Measurements from ENCODE around the gene CPA3. TPM values are rescaled to one million over a fixed set of nuclear protein-coding genes. Genes with fewer than 3 reads are reported as not detected.

CPA3 gene
- total RNA-seq, 1 experiment from 2014 or later: not detected

GRCh38 chr3:148916132-148916531, 51.0 kb downstream of the CPA3 start:
- H3K36me3 ChIP-seq (ENCODE audit: insufficient read depth, low read length, poor library complexity, severe bottlenecking): no peaks in the 10 kb centered on the region
- ChIA-PET CTCF (no interaction called here), POLR2A (ENCODE audit: low non-redundant PET) (interaction anchor here (0.6 kb wide), 1 partner anchor 1621 kb away, joined by 3 read pairs; no protein-coding TSS in a partner anchor)
- DNase-seq (ENCODE audit: low spot score): no peak
- no peak overlapping the region for H3K4me3 ChIP-seq (ENCODE audit: low read depth, low read length, poor library complexity, severe bottlenecking)
- no peak overlapping the region for H3K27ac ChIP-seq (ENCODE audit: low read depth, low read length, poor library complexity, severe bottlenecking)
- TF ChIP-seq CTCF (conservative IDR thresholded peaks at IDR 0.05; ENCODE audit: low read depth, low read length) (no peak), EZH2 (IDR thresholded peaks at IDR 0.05; ENCODE audit: borderline replicate concordance, low read depth, low read length, poor library complexity, severe bottlenecking) (no peak)
- no peaks in the 10 kb centered on the region for H3K4me1 ChIP-seq (ENCODE audit: insufficient read depth, low read length, poor library complexity, severe bottlenecking)
- BruUV-seq (replicated peaks): no TSS peak
- no peaks in the 10 kb centered on the region for H3K9me3 ChIP-seq (ENCODE audit: low read depth, low read length, poor library complexity, severe bottlenecking)
- H3K27me3 ChIP-seq (replicated peaks; ENCODE audit: insufficient read depth, low read depth, low read length, poor library complexity): no peaks in the 10 kb centered on the region
- intact Hi-C loops (cut with micrococcal nuclease; ENCODE audit: unreplicated experiment): no loop called here

GRCh38 chr3:148922467-148922866, 57.4 kb downstream of the CPA3 start:
- Histone ChIP-seq H3K4me3 (ENCODE audit: low read depth, low read length, poor library complexity, severe bottlenecking) (no peak overlapping the region), H3K9me3 (ENCODE audit: low read depth, low read length, poor library complexity, severe bottlenecking) (no peaks in the 10 kb centered on the region), H3K27me3 (replicated peaks; ENCODE audit: insufficient read depth, low read depth, low read length, poor library complexity) (no peaks in the 10 kb centered on the region), H3K4me1 (ENCODE audit: insufficient read depth, low read length, poor library complexity, severe bottlenecking) (no peaks in the 10 kb centered on the region), H3K27ac (ENCODE audit: low read depth, low read length, poor library complexity, severe bottlenecking) (no peak overlapping the region), H3K36me3 (ENCODE audit: insufficient read depth, low read length, poor library complexity, severe bottlenecking) (no peaks in the 10 kb centered on the region)
- no peak for DNase-seq (ENCODE audit: low spot score)
- TF ChIP-seq EZH2 (IDR thresholded peaks at IDR 0.05; ENCODE audit: borderline replicate concordance, low read depth, low read length, poor library complexity, severe bottlenecking) (no peak), CTCF (conservative IDR thresholded peaks at IDR 0.05; ENCODE audit: low read depth, low read length) (no peak)
- ChIA-PET CTCF (no interaction called here), POLR2A (ENCODE audit: low non-redundant PET) (no interaction called here)
- BruUV-seq (replicated peaks): no TSS peak
- intact Hi-C loops (cut with micrococcal nuclease; ENCODE audit: unreplicated experiment): no loop called here

GRCh38 chr3:148923592-148923991, 58.5 kb downstream of the CPA3 start:
- DNase-seq (ENCODE audit: low spot score): no peak
- Histone ChIP-seq H3K4me3 (ENCODE audit: low read depth, low read length, poor library complexity, severe bottlenecking) (no peak overlapping the region), H3K36me3 (ENCODE audit: insufficient read depth, low read length, poor library complexity, severe bottlenecking) (no peaks in the 10 kb centered on the region), H3K9me3 (ENCODE audit: low read depth, low read length, poor library complexity, severe bottlenecking) (no peaks in the 10 kb centered on the region), H3K27ac (ENCODE audit: low read depth, low read length, poor library complexity, severe bottlenecking) (no peak overlapping the region), H3K27me3 (replicated peaks; ENCODE audit: insufficient read depth, low read depth, low read length, poor library complexity) (no peaks in the 10 kb centered on the region), H3K4me1 (ENCODE audit: insufficient read depth, low read length, poor library complexity, severe bottlenecking) (no peaks in the 10 kb centered on the region)
- no peak for TF ChIP-seq CTCF (conservative IDR thresholded peaks at IDR 0.05; ENCODE audit: low read depth, low read length)
- no peak for TF ChIP-seq EZH2 (IDR thresholded peaks at IDR 0.05; ENCODE audit: borderline replicate concordance, low read depth, low read length, poor library complexity, severe bottlenecking)
- ChIA-PET POLR2A (ENCODE audit: low non-redundant PET) (no interaction called here), CTCF (no interaction called here)
- intact Hi-C loops (cut with micrococcal nuclease; ENCODE audit: unreplicated experiment): no loop called here
- BruUV-seq (replicated peaks): no TSS peak
